Loucy (cell line): ENCODE measurements around the gene HEPACAM.

ENCODE experiments used
- CTCF ChIP-seq: fragments of 200-600 bp; sonication (generic); conservative IDR thresholded peaks from 2 replicates; pipeline ENCODE4 v1.5.1; 2014; ENCODE audit warnings: mild to moderate bottlenecking, antibody characterized with exemption, low read length
- EZH2phosphoT487 ChIP-seq: fragments of 200-600 bp; IDR thresholded peaks from 2 replicates; pipeline ENCODE4 v1.6.1; 2018; ENCODE audit warnings: antibody characterized with exemption, mild to moderate bottlenecking, moderate library complexity, borderline replicate concordance

DNA sequence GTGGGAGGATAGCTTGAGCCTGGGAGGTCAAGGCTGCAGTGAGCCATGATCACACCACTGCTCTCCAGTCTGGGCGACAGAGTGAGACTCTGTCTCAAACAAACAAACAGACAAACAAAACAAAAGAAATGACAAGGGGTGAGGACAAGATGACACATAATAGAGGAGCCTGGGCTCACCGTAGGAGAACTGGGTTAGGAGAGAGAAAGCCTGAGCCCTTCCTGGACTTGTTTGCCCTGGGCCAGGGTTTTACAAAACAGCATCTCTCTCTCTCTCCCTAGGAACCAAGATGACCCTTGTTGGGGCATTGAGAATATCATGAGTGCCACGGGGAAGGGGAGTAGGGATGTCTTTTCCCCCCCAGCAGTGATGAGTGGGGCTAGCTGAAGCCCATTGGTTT is 54.9 kb downstream of the HEPACAM start:
- TF ChIP-seq CTCF (no peak), EZH2phosphoT487 (no peak)
